Measurements from ENCODE around the gene H2AZ2. TPM values are rescaled to one million over a fixed set of nuclear protein-coding genes. Genes with fewer than 3 reads are reported as not detected.
A peak's percentile ranks its signal among the peaks of the same experiment; 100 is the strongest.
"Not testable (repeated sequence)": the region's sequence is repeated elsewhere in the genome, so short reads cannot be mapped to it uniquely, and the experiment has no call there.

The H2AZ2 gene
- total RNA-seq, 2 donors from 2014 or later: 166 to 242 TPM

GRCh38 chr7:44849259-44849884, 1.5 kb upstream of the H2AZ2 start:
- H3K9me3 ChIP-seq: no peaks in the 10 kb centered on the region
- H3K4me1 ChIP-seq: no peaks in the 10 kb centered on the region
- H3K9ac ChIP-seq (ENCODE audit: low read depth in 2 of 2, low read length in 2 of 2): peak overlapping the region; percentile 75 to 86
- DNase-seq: no peak
- no peaks in the 10 kb centered on the region for H3K27me3 ChIP-seq
- TF ChIP-seq CTCF (IDR thresholded peaks at IDR 0.05): no peak
- no peak overlapping the region for H3K27ac ChIP-seq
- H3K36me3 ChIP-seq: no peaks in the 10 kb centered on the region
- intact Hi-C loops (cut with DNase I): loop anchor here (5.0 kb wide), 2 partner anchors 52 to 262 kb away; partner anchors contain the start of gene PPIA
- no peak overlapping the region for H3K4me3 ChIP-seq

DNA sequence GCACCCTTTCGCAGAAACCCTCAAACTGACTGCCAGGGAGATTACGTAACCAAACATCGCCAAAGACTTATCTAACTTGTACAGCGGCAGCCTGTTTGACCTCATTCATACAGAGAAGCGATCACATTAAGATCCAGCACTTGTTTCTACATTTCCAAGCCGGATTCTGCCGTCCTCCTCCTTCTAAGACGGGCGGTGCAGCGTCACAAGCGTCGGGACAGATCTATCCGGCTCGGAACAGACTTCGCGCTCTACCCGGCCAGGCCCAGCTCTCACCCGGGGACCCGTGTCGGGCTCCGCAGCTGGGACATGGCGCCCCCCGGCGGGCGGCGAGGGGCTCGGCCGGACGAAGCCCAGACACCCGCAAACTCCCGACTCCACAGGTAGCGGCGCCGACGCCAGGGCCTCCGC, 373 bp downstream of the H2AZ2 start:
- no peaks in the 10 kb centered on the region for H3K9me3 ChIP-seq
- H3K4me3 ChIP-seq: peak overlapping the region; percentile 61
- no peaks in the 10 kb centered on the region for H3K36me3 ChIP-seq
- H3K27ac ChIP-seq: peak overlapping the region; percentile 96
- peak; percentile 90 for DNase-seq
- peak overlapping the region; percentile 71 to 97 for H3K9ac ChIP-seq (ENCODE audit: low read depth in 2 of 2, low read length in 2 of 2)
- H3K4me1 ChIP-seq: no peaks in the 10 kb centered on the region
- no peaks in the 10 kb centered on the region for H3K27me3 ChIP-seq
- peak; percentile 72 for TF ChIP-seq CTCF (IDR thresholded peaks at IDR 0.05)
- intact Hi-C loops (cut with DNase I): loop anchor here (5.0 kb wide), 2 partner anchors 50 to 260 kb away; partner anchors contain the start of gene PPIA

DNA sequence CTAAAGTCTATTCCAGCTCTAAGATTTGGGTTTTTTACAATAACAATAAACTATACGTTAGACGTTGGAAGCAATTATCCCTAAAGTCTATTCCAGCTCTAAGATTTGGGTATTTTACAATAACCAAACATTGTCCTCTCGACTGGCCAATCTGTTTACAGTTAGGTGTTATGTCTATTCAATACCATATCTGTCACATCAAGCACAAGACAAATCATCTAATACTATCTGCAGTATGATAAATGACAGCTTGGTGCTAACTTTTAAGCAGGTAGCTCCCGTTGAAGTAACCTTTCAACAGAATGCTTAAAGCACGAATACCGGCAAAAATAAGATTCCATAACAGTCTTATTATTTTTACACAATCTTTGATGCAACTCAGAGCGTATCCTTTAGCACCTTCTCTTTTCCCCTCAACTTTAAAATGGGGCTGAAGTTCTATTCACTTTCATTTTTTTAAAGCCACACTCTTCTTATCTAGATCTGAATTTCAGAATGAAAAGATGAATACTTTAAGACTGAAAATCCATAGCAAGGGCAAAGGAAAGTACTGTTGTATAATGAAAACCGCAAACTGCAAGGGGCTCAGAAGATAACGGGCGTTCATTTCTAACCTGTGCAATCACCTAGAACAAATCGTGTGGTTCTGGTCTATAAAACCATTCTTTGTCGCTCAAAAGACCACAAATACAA, 925 bp downstream of the H2AZ2 start:
- intact Hi-C loops (cut with DNase I): loop anchor here (5.0 kb wide), 2 partner anchors 50 to 260 kb away; partner anchors contain the start of gene PPIA
- TF ChIP-seq CTCF (IDR thresholded peaks at IDR 0.05): no peak
- H3K4me1 ChIP-seq: no peaks in the 10 kb centered on the region

DNA sequence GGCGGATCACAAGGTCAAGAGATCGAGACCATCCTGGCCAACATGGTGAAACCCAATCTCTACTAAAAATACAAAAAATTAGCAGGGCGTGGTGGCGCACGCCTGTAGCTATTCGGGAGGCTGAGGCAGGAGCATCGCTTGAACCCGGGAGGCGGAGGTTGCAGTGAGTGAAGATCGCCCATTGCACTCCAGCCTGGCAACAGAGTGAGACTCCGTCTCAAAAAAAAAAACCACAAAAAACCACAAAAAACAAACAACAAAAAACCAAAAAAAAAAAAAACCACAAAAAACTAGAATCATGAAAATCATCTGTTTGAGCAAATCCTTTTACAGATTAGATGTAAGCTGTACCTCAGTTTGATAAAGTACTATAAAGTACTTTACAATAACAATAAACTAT, 1.5 kb downstream of the H2AZ2 start:
- intact Hi-C loops (cut with DNase I): loop anchor here (5.0 kb wide), 2 partner anchors 49 to 259 kb away; partner anchors contain the start of gene PPIA

More for the DNA sequence above, 925 bp downstream of the H2AZ2 start:
- Histone ChIP-seq H3K36me3 (no peaks in the 10 kb centered on the region), H3K27me3 (no peaks in the 10 kb centered on the region), H3K9me3 (no peaks in the 10 kb centered on the region), H3K9ac (ENCODE audit: low read depth in 2 of 2, low read length in 2 of 2) (peak overlapping the region; percentile 71 to 97), H3K4me3 (peak overlapping the region; percentile 61), H3K27ac (peak overlapping the region; percentile 96)
- DNase-seq: no peak

DNA sequence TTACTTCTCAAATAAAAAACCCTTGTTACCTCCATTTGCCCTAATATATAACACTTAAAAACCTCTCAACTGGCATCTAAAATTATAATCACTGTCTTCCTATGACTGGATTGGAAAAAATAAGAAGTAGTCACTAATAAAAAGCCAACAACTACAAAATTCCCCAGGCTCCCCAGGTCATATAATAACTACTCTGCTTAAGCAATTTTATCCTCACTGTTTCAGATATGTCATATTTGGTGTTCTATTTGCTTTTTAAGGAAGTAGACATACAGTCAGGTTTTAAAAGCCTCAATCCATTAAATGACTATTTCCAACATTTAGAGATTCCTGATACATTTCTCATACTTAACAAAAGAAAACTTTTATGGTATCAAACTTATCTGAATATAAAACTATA, 2.4 kb downstream of the H2AZ2 start:
- H3K27me3 ChIP-seq: no peaks in the 10 kb centered on the region
- intact Hi-C loops (cut with DNase I): loop anchor here (5.0 kb wide), 2 partner anchors 48 to 258 kb away; partner anchors contain the start of gene PPIA
- H3K9me3 ChIP-seq: no peaks in the 10 kb centered on the region
- DNase-seq: no peak
- TF ChIP-seq CTCF (IDR thresholded peaks at IDR 0.05): no peak
- no peak overlapping the region for H3K9ac ChIP-seq (ENCODE audit: low read depth in 2 of 2, low read length in 2 of 2)
- H3K4me1 ChIP-seq: no peaks in the 10 kb centered on the region
- H3K4me3 ChIP-seq: no peak overlapping the region
- H3K27ac ChIP-seq: no peak overlapping the region
- peaks cover under 1% of the 10 kb centered on the region for H3K36me3 ChIP-seq

More for the DNA sequence above, 1.5 kb downstream of the H2AZ2 start:
- H3K4me1 ChIP-seq, H3K36me3 ChIP-seq, DNase-seq, H3K9me3 ChIP-seq, H3K27me3 ChIP-seq: not testable (repeated sequence)
- Histone ChIP-seq H3K9ac (ENCODE audit: low read depth in 2 of 2, low read length in 2 of 2) (peak overlapping the region in 1 of 2 donors; percentile 97), H3K4me3 (peak overlapping the region; percentile 61), H3K27ac (peak overlapping the region; percentile 96)

DNA sequence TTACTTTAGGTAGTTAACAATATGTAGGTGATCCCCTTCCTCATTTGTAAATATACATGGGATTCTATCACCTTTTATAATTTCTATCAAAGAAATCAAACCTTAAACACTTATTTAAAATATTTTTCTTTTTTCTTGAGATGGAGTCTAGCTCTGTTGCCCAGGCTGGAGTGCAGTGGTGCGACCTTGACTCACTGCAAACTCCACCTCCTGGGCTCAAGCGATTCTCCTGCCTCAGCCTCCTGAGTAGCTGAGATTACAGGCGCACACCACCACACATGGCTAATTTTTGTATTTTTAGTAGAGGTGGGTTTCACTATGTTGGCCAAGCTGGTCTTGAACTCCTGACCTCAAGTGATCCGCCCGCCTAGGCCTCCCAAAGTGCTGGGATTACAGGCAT, 4.4 kb downstream of the H2AZ2 start:
- H3K4me1 ChIP-seq; H3K9me3 ChIP-seq; DNase-seq; H3K27ac ChIP-seq; H3K36me3 ChIP-seq; H3K4me3 ChIP-seq; H3K9ac ChIP-seq (ENCODE audit: low read depth in 2 of 2, low read length in 2 of 2); H3K27me3 ChIP-seq; intact Hi-C loops (cut with DNase I): not testable (repeated sequence)

DNA sequence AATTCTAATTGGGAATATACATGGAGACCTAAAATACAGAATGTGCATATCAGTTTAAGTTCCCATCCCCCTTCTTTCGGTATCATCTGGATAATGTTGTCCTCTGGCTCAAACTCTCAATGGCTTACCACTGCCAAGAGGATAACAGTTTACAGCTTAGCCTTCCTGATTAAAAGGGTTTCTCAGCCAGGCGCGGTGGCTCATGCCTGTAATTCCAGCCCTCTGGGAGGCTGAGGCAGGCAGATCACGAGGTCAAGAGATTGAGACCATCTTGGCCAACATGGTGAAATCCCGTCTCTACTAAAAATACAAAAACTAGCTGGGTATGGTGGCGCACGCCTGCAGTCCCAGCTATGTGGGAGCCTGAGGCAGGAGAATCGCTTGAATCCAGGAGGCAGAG, 5.2 kb downstream of the H2AZ2 start:
- H3K27ac ChIP-seq; H3K36me3 ChIP-seq; DNase-seq; H3K4me3 ChIP-seq; intact Hi-C loops (cut with DNase I); H3K4me1 ChIP-seq; H3K9me3 ChIP-seq; H3K9ac ChIP-seq (ENCODE audit: low read depth in 2 of 2, low read length in 2 of 2); H3K27me3 ChIP-seq: not testable (repeated sequence)

All from colonic mucosa (tissue), 4 donors.